ENCODE measurements around the gene TGM2.

- TF ChIP-seq CTCF (IDR thresholded peaks at IDR 0.05) (no peak), POLR2A (IDR thresholded peaks at IDR 0.05) (no peak)
Observed at GRCh38 chr20:38111366-38112232, 53.5 kb downstream of the TGM2 start.
